ENCODE results near the gene DNMT3A. TPM values are rescaled to one million over a fixed set of nuclear protein-coding genes. Genes with fewer than 3 reads are reported as not detected.
A peak's percentile ranks its signal among the peaks of the same experiment; 100 is the strongest.

The DNMT3A gene
- polyA plus RNA-seq, 3 donors from 2014 or later, result 9.4 to 15.9 (median 9.9) TPM

DNA sequence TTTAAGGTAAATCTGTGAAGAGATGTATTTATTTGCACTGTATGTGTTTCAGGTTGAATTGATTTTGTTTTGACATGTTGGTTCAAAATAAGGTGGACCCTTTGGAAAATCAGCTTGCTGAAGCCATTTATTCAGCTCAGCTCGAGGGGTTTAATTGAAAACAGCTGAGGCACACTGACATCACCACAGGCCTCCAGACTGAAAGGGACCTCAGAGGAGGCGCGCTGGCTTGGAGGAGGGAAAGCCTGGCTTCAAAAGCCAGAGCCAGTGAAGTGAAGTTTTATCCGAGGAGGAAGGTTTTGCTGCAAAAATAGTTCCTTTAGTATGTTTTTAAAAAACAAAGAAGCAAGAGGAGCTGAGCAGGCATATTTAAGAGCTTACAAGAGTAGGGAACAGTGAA is 26.9 kb upstream of the DNMT3A start:
- peaks cover 2 to 15% of the 10 kb centered on the region in 2 donors for H3K4me1 Mint-ChIP-seq
- no peaks in the 10 kb centered on the region for H3K9me3 Mint-ChIP-seq
- H3K27me3 Mint-ChIP-seq (ENCODE audit: low read depth in 3 of 3), result peaks cover 0 to 5% (median 0%) of the 10 kb centered on the region in 3 donors
- no peak overlapping the region for H3K4me3 Mint-ChIP-seq
- peaks cover 0 to 8% (median 0%) of the 10 kb centered on the region in 3 donors for H3K36me3 Mint-ChIP-seq
- peak overlapping the region in 1 of 6 donors; percentile 2 for H3K27ac Mint-ChIP-seq
- DNase-seq, result no peak

DNA sequence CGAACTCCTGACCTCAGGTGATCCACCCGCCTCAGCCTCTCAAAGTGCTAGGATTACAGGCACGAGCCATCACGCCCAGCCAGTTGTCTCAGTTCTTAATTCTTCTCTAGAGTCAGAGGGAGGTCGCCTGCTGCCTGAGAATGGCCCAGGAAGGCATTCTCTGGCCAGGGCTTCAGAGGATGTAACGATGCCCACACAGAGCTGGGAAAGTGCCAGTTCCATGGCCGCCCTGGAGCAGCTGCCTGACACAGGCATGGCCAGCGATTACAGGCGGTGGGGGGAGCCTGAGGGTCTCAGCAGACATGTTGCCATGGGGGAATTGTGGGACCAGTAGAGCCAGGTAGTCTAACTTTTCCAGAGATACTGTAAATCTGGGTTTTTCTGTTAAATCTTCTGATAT is 25.6 kb upstream of the DNMT3A start:
- no peak overlapping the region for H3K27ac Mint-ChIP-seq
- peaks cover 13 to 26% of the 10 kb centered on the region in 2 donors for H3K4me1 Mint-ChIP-seq
- DNase-seq, result no peak
- H3K36me3 Mint-ChIP-seq, result peaks cover 0 to 8% (median 0%) of the 10 kb centered on the region in 3 donors
- H3K9me3 Mint-ChIP-seq, result no peaks in the 10 kb centered on the region
- peaks cover 0 to 11% (median 0%) of the 10 kb centered on the region in 3 donors for H3K27me3 Mint-ChIP-seq (ENCODE audit: low read depth in 3 of 3)
- H3K4me3 Mint-ChIP-seq, result no peak overlapping the region

DNA sequence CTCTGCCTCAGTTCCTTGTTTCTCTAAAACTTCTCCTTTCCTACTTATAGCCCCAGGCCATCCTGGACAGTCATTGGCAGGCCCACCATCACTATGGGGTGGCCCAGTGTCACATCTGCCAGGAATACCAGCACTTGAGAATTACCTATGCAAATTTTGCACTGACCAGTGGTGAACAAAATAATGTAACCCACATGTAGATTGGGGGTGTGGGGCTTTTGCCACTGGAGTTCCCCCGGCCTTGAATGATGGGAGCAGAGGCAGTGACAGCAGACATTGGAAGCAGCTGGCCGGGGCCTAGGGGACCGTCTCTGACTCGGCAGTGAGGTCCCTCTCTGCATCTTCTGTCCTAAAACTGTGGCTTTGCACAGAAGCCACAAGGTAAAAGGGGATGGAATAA is 24.9 kb upstream of the DNMT3A start:
- peaks cover 0 to 17% (median 2%) of the 10 kb centered on the region in 3 donors for H3K27me3 Mint-ChIP-seq (ENCODE audit: low read depth in 3 of 3)
- no peaks in the 10 kb centered on the region for H3K9me3 Mint-ChIP-seq
- peaks cover 18 to 33% of the 10 kb centered on the region in 2 donors for H3K4me1 Mint-ChIP-seq
- H3K36me3 Mint-ChIP-seq, result peaks cover 0 to 8% (median 0%) of the 10 kb centered on the region in 3 donors
- no peak overlapping the region for H3K27ac Mint-ChIP-seq
- no peak overlapping the region for H3K4me3 Mint-ChIP-seq
- DNase-seq, result no peak

DNA sequence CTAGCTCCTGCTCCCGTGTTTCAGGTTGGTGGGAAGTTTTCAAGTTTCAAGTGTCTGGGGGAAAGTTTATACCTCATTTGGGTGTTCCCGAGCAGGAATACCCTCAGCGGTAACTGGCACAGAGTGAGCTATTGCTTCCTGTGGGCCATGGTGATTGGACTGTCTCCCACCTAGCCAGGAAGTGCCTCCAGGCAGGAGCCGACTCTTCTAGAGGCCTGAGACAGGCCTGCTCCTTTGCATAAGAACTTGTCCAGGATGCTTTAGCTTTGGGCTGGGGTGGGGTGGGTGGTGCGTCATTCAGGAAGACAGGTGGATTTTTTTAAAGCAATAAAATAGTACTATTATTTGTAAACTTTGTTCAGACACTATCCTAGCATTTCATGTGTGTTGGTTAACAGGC is 23.5 kb upstream of the DNMT3A start:
- no peak for DNase-seq
- H3K27ac Mint-ChIP-seq, result peak overlapping the region in 5 of 6 donors; percentile 51 to 95 (median 61)
- H3K9me3 Mint-ChIP-seq, result no peaks in the 10 kb centered on the region
- peaks cover 0 to 19% (median 2%) of the 10 kb centered on the region in 3 donors for H3K27me3 Mint-ChIP-seq (ENCODE audit: low read depth in 3 of 3)
- H3K36me3 Mint-ChIP-seq, result peaks cover 0 to 3% (median 0%) of the 10 kb centered on the region in 3 donors
- peak overlapping the region in 1 of 5 donors; percentile 8 for H3K4me3 Mint-ChIP-seq
- peaks cover 20 to 34% of the 10 kb centered on the region in 2 donors for H3K4me1 Mint-ChIP-seq

DNA sequence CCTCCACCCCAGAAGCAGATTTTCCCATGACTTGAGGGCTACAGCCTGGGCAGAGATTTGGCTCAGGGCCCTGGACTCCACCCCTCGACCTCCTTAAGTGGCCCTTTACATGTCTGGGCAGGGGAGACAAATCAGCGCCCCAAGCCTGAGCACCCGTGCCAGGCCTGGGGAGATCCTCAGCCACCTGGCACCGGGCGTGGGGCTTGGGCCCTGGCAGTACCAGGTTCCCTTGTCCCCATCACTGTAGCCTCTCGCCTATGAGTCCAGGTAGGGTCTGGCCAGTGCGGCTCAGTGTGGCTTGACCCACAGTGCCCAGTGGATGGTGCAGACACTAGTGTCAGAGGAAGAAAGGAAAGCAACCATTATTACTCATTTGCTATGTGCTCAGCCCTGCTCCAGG is 22.0 kb upstream of the DNMT3A start:
- H3K36me3 Mint-ChIP-seq, result peaks cover 0 to 3% (median 0%) of the 10 kb centered on the region in 3 donors
- DNase-seq, result no peak
- H3K9me3 Mint-ChIP-seq, result no peaks in the 10 kb centered on the region
- H3K4me3 Mint-ChIP-seq, result peak overlapping the region; percentile 36 to 68 (median 61)
- peaks cover 20 to 34% of the 10 kb centered on the region in 2 donors for H3K4me1 Mint-ChIP-seq
- peak overlapping the region; percentile 0 to 95 (median 70) for H3K27ac Mint-ChIP-seq
- peaks cover 0 to 19% (median 2%) of the 10 kb centered on the region in 3 donors for H3K27me3 Mint-ChIP-seq (ENCODE audit: low read depth in 3 of 3)

DNA sequence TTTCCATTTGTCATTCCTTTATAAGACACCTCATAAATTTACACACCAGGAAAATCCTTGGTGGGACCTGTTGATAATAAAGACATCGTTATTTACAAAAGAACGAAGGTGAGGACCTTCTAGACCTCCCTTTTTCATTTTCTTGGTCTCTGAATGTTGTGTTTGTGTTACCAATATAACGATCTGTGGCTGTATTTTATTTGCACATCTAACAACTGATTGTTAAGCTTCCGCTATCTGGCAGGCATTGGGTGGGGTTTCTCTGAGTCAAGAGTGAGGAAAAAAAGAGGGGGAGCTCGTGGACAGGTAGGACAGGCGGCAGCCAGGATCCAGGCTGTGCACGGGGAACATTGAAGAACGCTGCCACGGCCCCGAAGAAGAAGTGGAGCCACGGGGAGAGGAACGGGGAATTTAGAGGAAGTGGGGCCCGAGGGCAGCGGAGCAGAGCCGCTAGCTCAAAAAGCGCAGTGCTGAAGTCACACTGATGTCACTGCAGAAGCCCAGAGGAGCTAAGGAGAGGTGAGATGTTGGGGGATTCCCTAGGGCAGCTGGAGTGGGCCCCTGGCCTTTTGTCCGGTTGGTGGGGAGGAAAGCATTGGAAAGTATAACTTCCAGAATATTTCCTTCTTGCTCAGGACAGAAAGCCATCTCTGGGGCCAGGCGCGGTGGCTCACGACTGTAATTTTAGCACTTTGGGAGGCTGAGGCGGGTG is 20.9 kb upstream of the DNMT3A start:
- DNase-seq, result peak; percentile 65 to 70 (median 66)
- Mint-ChIP-seq H3K27me3 (ENCODE audit: low read depth in 3 of 3) (peaks cover 0 to 19% (median 2%) of the 10 kb centered on the region in 3 donors), H3K4me1 (peaks cover 20 to 34% of the 10 kb centered on the region in 2 donors), H3K9me3 (no peaks in the 10 kb centered on the region), H3K36me3 (peaks cover 0 to 3% (median 0%) of the 10 kb centered on the region in 3 donors), H3K27ac (peak overlapping the region; percentile 92 to 98 (median 95)), H3K4me3 (peak overlapping the region; percentile 91 to 96 (median 94))

DNA sequence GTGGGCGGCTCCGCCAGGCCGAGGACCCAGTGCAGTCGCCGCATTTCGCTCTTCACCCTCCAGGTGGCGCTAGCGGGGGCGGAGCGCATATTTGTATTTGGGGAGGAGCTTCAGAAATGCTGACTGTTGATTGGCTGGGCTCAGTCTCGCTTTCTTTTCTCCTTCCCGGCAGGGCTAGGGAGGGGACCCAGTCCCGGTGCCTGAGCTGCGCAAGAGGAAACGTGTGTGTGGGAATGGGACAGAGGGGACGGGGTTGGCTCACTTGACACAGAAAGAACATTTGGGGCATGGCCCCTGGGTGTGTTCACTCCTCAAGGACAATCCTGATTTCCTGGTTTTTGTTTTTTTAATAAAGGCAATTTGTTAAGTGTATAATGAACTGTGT is 20.3 kb upstream of the DNMT3A start:
- H3K9me3 Mint-ChIP-seq, result no peaks in the 10 kb centered on the region
- H3K27ac Mint-ChIP-seq, result peak overlapping the region; percentile 92 to 98 (median 95)
- H3K27me3 Mint-ChIP-seq (ENCODE audit: low read depth in 3 of 3), result peaks cover 2 to 19% (median 2%) of the 10 kb centered on the region in 3 donors
- DNase-seq, result peak; percentile 91 to 93 (median 93)
- H3K4me1 Mint-ChIP-seq, result peaks cover 20 to 34% of the 10 kb centered on the region in 2 donors
- peaks cover 0 to 3% (median 0%) of the 10 kb centered on the region in 3 donors for H3K36me3 Mint-ChIP-seq
- peak overlapping the region; percentile 91 to 96 (median 94) for H3K4me3 Mint-ChIP-seq

DNA sequence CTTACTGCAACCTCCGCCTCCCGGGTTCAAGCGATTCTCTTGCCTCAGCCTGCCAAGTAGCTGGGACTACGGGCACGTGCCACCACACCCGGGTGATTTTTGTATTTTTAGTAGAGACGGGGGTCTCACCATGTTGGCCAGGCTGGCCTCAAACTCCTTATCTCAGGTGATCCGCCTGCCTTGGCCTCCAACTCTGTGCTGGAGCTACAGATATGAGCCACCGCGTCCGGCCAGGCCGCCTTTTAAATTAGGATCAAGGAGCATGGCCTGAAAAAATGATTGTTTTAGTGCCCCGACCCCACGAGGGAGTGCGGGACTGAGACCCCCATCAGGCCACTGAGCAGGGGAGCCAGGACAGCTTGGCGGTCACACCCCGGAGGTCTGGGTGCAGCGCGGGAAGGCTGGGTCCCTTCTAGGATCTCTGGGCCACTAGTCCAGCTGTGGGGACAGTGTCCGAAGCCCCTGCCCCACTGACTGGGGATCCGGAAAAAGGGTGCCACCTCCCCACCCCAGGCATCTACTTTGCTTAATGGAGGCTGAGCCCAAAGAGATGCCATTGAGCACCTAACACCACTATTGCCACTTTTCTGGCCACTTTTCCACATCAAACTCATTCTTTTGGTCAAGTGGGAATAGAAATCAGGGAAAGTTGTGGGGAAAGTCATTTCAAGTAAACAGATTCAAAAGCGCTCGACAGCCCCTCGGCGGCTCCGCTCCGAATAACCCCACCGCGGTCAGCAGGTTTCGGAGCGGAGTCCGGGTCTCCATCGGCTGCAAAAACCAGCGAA is 19.7 kb upstream of the DNMT3A start:
- H3K36me3 Mint-ChIP-seq, result peaks cover 0 to 3% (median 0%) of the 10 kb centered on the region in 3 donors
- H3K4me3 Mint-ChIP-seq, result peak overlapping the region; percentile 91 to 96 (median 94)
- peak overlapping the region in 2 of 6 donors; percentile 95 for H3K27ac Mint-ChIP-seq

DNA sequence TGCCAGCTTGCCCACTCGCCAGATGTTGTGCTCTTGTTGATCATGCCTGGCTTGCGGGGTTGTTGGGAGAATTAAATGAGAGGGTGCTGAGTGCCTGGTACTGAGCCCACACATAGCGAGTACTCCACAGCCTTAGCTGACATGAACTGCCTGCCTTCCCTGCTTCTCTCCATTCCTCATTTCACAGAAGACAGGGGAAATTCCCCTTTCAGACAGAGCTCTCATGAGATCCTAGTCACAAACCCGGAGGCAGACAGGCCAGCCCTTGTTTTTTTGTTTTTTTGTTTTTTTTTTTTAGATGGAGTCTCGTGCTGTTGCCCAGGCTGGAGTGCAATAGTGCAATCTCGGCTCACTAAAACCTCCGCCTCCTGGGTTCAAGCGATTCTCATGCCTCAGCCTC is 17.1 kb upstream of the DNMT3A start:
- H3K27ac Mint-ChIP-seq, result no peak overlapping the region
- H3K27me3 Mint-ChIP-seq (ENCODE audit: low read depth in 3 of 3), result peaks cover 2 to 17% (median 2%) of the 10 kb centered on the region in 3 donors
- peaks cover 19 to 21% of the 10 kb centered on the region in 2 donors for H3K4me1 Mint-ChIP-seq
- DNase-seq, result no peak
- no peaks in the 10 kb centered on the region for H3K9me3 Mint-ChIP-seq
- no peak overlapping the region for H3K4me3 Mint-ChIP-seq
- H3K36me3 Mint-ChIP-seq, result no peaks in the 10 kb centered on the region

More for the DNA sequence above, 19.7 kb upstream of the DNMT3A start:
- peaks cover 20 to 34% of the 10 kb centered on the region in 2 donors for H3K4me1 Mint-ChIP-seq
- no peak for DNase-seq
- H3K27me3 Mint-ChIP-seq (ENCODE audit: low read depth in 3 of 3), result peaks cover 2 to 19% (median 2%) of the 10 kb centered on the region in 3 donors
- no peaks in the 10 kb centered on the region for H3K9me3 Mint-ChIP-seq

DNA sequence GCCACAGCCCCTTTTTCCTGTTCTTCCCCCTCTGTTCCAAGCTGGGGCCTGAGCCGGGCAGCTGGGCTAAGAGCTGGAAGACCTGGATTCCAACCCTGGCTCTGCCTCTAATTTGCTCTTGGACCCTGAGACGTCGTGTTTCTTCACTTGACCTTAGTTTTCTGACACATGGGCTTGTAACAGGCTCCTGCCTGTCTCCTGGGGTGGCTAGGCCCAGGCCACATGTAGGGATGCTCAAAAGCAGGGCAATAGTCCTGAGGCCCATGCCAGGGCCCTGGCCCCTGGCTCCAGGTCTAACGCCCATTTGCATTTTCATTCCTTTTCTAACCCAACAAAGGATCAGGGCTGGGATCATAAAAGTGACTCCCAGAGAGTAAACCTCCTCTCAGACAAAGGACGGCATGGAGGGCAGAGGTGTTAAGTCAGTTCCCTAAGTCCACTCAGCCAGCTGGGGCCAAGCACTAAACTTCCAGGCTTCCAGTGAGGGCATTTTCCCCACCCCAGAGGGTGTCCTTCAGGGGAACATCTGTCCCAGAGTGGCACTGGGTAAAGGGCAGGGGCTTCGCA is 16.6 kb upstream of the DNMT3A start:
- H3K36me3 Mint-ChIP-seq, result no peaks in the 10 kb centered on the region
- no peak overlapping the region for H3K27ac Mint-ChIP-seq
- H3K9me3 Mint-ChIP-seq, result no peaks in the 10 kb centered on the region
- no peak overlapping the region for H3K4me3 Mint-ChIP-seq
- DNase-seq, result no peak
- H3K4me1 Mint-ChIP-seq, result peaks cover 14 to 16% of the 10 kb centered on the region in 2 donors
- peaks cover 2 to 17% (median 2%) of the 10 kb centered on the region in 3 donors for H3K27me3 Mint-ChIP-seq (ENCODE audit: low read depth in 3 of 3)

DNA sequence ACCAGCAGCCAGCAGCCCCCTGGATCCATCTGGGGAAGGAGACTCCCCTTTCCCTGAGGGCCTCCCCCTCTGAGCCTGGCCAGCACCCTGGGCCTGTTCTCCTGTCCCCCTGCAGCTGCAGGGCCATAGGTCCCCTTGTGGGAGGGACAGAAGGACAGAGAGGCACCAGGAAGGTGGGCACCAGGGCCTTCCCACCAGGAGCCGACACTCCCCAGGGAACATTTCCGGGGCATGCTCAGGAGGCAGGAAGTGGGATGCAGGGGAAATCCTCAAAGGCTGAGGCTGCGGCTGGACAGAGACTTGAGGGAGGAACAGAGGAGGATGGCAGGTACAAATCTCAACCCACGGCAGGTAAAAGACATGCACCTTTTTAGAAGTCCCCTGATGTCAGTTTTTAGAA is 14.4 kb upstream of the DNMT3A start:
- Mint-ChIP-seq H3K4me3 (no peak overlapping the region), H3K27me3 (ENCODE audit: low read depth in 3 of 3) (peaks cover 2 to 8% (median 7%) of the 10 kb centered on the region in 3 donors), H3K27ac (no peak overlapping the region), H3K4me1 (no peaks in the 10 kb centered on the region), H3K9me3 (no peaks in the 10 kb centered on the region), H3K36me3 (peaks cover 0 to 3% (median 0%) of the 10 kb centered on the region in 3 donors)
- no peak for DNase-seq

DNA sequence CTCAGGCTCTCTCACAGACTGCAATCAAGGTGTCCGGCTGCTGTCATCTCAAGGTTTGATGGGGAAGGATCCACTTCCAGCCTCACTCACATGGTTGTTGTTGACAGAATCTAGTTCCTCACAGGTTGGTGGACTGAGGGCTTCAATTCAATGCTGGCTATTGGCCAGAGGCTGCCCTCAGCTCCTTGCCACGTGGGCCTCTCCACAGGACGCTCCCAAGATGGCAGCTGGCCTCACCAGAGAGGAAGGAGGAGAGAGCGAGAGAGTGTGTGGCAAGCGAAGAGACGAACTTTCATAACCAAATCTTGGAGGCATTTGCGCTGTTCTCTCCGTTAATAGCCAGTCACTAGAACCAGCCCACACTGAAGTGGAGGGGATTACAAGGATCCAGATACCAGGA is 13.5 kb upstream of the DNMT3A start:
- no peak for DNase-seq
- Mint-ChIP-seq H3K4me1 (peaks cover 0 to 2% of the 10 kb centered on the region in 2 donors), H3K9me3 (no peaks in the 10 kb centered on the region), H3K27ac (no peak overlapping the region), H3K4me3 (no peak overlapping the region), H3K36me3 (peaks cover 0 to 4% (median 0%) of the 10 kb centered on the region in 3 donors), H3K27me3 (ENCODE audit: low read depth in 3 of 3) (peaks cover 2 to 8% (median 7%) of the 10 kb centered on the region in 3 donors)

DNA sequence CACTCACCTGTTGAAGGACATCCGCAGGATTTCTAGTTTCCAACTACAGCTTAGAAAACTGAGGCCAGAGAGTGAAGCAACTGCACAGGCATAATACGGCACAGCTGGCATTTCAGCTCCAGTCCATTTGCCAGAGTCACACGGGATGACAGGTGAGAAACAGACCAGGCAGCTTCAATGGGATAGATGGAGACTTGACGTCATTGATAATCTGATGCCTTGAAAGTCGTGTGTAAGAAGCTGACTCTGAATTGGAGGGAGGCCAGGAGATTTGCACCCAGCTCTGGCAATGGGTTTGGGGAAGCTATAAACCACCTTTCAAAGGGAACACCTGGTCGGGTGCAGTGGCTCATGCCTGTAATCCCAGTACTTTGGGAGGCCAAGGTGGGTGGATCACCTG is 12.4 kb upstream of the DNMT3A start:
- peaks cover 0 to 3% of the 10 kb centered on the region in 2 donors for H3K4me1 Mint-ChIP-seq

More for the DNA sequence above, 12.4 kb upstream of the DNMT3A start:
- Mint-ChIP-seq H3K27me3 (ENCODE audit: low read depth in 3 of 3) (peaks cover 2 to 9% (median 8%) of the 10 kb centered on the region in 3 donors), H3K4me3 (no peak overlapping the region), H3K27ac (no peak overlapping the region), H3K9me3 (no peaks in the 10 kb centered on the region), H3K36me3 (peaks cover 0 to 4% (median 0%) of the 10 kb centered on the region in 3 donors)
- no peak for DNase-seq

Measured in immature natural killer cell (primary cell).